ENCODE data around the gene LRMDA.

DNA sequence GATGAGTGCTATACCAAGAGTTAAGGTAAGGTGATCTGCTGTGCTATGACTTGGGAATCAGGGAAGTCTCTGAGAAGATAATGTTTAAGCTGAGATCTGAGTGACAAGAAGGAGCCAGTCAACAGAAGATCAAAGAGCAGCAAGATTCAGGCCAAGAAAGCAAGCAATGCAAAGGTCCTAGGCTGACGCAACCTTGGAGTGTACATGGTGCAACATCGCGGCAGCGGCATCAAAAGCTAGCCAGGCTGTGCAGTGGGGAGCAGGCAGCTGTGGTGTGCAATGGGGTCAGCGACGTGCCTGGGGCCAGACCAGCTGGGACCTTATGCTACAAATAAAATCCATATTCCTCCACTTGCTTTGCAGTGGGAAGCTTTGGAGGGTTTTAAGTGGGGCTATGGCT lies 324.1 kb downstream of the LRMDA start:
- TF ChIP-seq, protein P1, sequence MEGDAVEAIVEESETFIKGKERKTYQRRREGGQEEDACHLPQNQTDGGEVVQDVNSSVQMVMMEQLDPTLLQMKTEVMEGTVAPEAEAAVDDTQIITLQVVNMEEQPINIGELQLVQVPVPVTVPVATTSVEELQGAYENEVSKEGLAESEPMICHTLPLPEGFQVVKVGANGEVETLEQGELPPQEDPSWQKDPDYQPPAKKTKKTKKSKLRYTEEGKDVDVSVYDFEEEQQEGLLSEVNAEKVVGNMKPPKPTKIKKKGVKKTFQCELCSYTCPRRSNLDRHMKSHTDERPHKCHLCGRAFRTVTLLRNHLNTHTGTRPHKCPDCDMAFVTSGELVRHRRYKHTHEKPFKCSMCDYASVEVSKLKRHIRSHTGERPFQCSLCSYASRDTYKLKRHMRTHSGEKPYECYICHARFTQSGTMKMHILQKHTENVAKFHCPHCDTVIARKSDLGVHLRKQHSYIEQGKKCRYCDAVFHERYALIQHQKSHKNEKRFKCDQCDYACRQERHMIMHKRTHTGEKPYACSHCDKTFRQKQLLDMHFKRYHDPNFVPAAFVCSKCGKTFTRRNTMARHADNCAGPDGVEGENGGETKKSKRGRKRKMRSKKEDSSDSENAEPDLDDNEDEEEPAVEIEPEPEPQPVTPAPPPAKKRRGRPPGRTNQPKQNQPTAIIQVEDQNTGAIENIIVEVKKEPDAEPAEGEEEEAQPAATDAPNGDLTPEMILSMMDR (conservative IDR thresholded peaks at IDR 0.05; ENCODE audit: low read length) = no peak
- no peak for TF ChIP-seq EZH2phosphoT487 (IDR thresholded peaks at IDR 0.05; ENCODE audit: borderline replicate concordance, low read depth, low read length)

All from OCI-LY7 (cell line).